ENCODE results near the gene TRPM4.
A peak's percentile ranks its signal among the peaks of the same experiment; 100 is the strongest.

The TRPM4 gene

DNA sequence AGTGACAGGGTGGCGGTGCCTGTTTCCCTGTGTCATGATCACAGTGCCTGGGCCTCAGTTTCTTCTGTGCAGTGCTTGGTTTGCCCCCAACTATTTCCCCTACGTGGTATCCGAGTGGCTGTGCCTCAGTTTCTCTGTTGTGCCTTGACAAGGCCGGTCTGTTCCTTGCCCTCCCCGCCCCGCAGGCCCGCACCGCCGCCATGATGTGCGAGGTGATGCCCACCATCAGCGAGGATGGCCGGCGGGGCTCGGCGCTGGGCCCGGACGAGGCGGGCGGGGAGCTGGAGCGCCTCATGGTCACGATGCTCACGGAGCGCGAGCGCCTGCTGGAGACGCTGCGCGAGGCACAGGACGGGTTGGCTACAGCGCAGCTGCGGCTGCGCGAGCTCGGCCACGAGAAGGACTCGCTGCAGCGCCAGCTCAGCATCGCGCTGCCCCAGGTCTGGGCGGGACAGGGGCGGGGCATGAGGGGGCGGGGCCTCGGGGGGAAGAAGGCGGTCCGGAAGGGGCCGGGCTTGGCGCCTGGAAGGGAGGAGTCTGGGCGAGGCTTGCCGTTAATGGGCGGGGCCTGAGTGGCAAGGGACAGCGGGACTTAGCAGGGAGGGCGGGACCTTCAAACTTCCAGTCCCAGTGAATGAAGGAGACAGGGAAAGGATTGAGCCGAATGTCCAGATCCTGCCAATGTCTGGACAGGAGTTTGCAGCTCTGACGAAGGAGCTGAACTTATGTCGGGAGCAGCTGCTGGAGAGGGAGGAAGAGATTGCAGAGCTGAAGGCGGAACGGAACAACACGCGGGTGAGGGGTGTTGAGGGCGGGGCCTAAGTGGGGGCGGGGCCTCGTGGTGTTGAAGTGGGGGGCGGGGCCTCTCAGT is 29.7 kb upstream of the TRPM4 start:
- peak overlapping the region; percentile 44 for H3K4me3 ChIP-seq (ENCODE audit: low read depth, low read length)
- TF ChIP-seq, protein P1, sequence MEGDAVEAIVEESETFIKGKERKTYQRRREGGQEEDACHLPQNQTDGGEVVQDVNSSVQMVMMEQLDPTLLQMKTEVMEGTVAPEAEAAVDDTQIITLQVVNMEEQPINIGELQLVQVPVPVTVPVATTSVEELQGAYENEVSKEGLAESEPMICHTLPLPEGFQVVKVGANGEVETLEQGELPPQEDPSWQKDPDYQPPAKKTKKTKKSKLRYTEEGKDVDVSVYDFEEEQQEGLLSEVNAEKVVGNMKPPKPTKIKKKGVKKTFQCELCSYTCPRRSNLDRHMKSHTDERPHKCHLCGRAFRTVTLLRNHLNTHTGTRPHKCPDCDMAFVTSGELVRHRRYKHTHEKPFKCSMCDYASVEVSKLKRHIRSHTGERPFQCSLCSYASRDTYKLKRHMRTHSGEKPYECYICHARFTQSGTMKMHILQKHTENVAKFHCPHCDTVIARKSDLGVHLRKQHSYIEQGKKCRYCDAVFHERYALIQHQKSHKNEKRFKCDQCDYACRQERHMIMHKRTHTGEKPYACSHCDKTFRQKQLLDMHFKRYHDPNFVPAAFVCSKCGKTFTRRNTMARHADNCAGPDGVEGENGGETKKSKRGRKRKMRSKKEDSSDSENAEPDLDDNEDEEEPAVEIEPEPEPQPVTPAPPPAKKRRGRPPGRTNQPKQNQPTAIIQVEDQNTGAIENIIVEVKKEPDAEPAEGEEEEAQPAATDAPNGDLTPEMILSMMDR (IDR thresholded peaks at IDR 0.05; ENCODE audit: low read depth, low read length) = no peak

DNA sequence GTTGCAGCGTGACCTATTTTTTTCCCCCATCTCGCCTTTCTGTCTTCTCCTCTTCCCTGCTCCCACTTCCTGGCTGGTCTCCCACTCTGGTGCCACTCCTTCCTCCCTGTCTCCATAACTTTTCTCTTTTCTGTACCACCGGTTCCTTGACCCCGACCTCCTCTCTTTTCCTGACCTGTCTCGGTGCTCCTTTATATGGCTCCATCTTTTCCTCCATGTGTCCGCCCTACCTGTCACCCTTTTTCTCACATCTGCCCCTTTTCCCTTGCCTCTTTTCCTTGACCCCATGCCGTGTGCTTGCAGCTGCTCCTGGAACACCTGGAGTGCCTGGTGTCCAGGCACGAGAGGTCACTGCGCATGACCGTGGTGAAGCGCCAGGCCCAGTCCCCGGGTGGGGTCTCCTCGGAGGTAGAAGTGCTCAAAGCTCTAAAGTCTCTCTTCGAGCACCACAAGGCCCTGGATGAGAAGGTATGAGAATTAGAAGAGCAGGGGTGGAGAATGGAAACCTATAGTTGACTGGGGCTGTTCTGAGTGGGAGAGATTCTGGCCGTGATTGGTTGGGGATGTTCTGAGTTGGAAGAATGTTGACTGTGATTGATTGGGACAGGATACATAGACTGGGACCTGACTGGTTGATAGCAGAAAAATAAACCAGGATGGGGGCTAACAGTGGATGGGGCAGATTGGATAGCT is 28.9 kb upstream of the TRPM4 start:
- no peak overlapping the region for H3K4me3 ChIP-seq (ENCODE audit: low read depth, low read length)
- TF ChIP-seq, protein P1 (IDR thresholded peaks at IDR 0.05; ENCODE audit: low read depth, low read length) = no peak

DNA sequence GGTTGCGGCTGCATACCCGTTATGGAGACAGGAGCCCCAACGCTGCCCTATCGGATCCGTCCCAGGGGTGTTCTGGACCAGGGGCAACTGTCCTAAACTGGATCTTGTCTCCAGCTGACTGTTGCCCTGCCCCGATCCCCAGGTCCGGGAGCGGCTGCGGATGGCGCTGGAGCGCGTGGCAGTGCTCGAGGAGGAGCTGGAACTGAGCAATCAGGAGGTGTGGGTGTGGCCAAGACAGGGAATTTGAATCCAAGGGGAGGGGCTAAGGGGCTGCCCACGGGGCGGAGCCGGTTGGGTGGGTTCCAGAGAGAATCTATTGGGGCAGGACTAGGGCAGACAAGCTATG is 28.4 kb upstream of the TRPM4 start:
- H3K4me3 ChIP-seq (ENCODE audit: low read depth, low read length) = no peak overlapping the region
- TF ChIP-seq, protein P1 (IDR thresholded peaks at IDR 0.05; ENCODE audit: low read depth, low read length) = no peak

DNA sequence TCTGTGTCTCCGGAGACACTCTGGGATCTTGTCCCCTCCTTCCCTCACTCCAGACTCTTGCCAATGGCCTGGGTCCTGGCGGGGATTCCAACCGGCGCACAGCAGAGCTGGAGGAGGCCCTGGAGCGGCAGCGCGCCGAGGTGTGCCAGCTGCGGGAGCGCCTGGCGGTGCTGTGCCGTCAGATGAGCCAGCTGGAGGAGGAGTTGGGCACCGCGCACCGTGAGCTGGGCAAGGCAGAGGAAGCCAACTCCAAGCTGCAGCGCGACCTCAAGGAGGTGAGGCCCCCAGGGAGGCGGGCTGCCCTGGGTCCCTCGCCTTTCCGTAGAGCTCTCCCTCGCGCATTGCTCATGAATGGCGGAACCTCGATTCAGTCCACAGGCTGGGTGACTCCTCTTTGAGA is 27.3 kb upstream of the TRPM4 start:
- H3K4me3 ChIP-seq (ENCODE audit: low read depth, low read length) = no peak overlapping the region
- TF ChIP-seq, protein P1 (IDR thresholded peaks at IDR 0.05; ENCODE audit: low read depth, low read length) = no peak

DNA sequence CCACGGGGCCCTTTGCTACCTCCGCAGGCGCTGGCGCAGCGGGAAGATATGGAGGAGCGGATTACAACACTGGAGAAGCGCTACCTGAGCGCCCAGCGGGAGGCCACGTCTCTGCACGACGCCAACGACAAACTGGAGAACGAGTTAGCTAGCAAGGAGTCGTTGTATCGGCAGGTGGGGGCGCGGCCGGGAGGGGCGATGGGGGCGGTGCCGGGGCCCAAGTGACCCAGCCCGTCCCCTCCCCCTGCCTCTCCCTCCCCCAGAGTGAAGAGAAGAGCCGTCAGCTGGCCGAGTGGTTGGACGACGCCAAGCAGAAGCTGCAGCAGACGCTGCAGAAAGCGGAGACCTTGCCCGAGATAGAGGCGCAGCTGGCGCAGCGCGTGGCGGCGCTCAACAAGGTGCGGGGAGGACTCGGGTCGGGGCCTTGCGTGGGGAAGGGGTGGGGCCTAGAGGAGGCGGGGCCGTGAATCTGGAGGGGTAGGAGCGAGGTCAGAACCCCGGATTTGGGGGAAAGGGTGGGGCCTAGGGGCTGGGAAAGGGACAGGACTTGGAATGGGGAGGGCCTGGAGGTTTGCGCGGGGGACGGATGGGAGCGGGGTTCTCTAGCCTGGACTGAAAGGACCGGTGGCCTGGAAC is 24.5 kb upstream of the TRPM4 start:
- TF ChIP-seq, protein P1 (IDR thresholded peaks at IDR 0.05; ENCODE audit: low read depth, low read length) = no peak
- H3K4me3 ChIP-seq (ENCODE audit: low read depth, low read length) = no peak overlapping the region

DNA sequence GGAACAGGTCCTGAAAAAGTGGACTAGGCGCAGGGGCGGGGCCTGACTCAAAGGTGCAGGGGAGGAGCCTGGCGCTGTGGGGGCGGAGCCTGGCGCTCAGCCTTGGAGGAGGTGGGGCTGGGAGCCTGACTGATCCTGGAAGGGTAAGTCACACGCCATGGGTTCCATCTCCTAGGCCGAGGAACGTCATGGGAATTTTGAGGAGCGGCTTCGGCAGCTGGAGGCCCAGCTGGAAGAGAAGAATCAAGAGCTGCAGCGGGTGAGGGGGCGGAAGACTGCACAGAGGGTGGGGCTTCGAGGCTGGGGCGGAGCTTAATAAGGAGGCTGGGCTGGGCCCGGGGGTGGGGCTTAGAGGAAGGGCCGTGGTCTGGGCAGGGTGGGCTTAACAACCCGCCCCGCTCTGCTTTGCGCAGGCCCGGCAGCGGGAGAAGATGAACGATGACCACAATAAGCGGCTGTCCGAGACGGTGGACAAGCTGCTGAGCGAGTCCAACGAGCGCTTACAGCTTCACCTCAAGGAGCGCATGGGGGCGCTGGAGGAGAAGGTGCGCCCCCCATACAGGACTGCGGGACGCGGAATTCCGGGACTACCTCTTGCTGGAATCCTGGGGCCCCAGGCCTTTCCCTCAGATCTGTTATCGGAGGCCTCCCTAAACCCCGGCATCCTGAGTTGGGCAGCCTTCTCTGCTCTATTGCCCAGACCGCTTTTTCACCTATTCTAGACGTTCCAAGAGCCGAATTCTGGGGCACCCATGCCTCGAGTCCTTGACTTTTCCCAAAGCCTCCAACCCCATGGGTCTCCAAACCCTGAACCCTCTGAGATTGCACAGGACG is 23.8 kb upstream of the TRPM4 start:
- H3K4me3 ChIP-seq (ENCODE audit: low read depth, low read length) = no peak overlapping the region
- TF ChIP-seq, protein P1 (IDR thresholded peaks at IDR 0.05; ENCODE audit: low read depth, low read length) = no peak

All from WI38 (cell line).